Central memory CD8-positive, alpha-beta T cell (primary cell): Measurements from ENCODE around the gene SCEL.

Experiments
- ATAC-seq: fragments of 150-1000 bp; cut with Tn5 transposase; replicated peaks from 2 replicates; pipeline ENCODE4 v1.10.0; 2022; ENCODE audit warnings: mild to moderate bottlenecking, moderate FRiP score, moderate number of reproducible peaks; ENCODE audit not compliant: poor library complexity, severe bottlenecking; ENCODE audit errors: extremely low read depth
- DNase-seq, 2 donors: peaks; one replicate each; pipeline ENCODE4 v3.0.0; 2021; ENCODE audit warnings: low spot score in 2 of 2
- H3K27ac Mint-ChIP-seq: one replicate; pipeline ENCODE4 v1.8.0; 2022; ENCODE audit warnings: low read depth, mild to moderate bottlenecking, moderate library complexity, mixed read lengths
- H3K27me3 Mint-ChIP-seq: one replicate; pipeline ENCODE4 v1.8.0; 2022; ENCODE audit warnings: mixed read lengths
- H3K36me3 Mint-ChIP-seq: one replicate; pipeline ENCODE4 v1.8.0; 2022; ENCODE audit warnings: mild to moderate bottlenecking, moderate library complexity, mixed read lengths; ENCODE audit not compliant: insufficient read depth
- H3K4me1 Mint-ChIP-seq: one replicate; pipeline ENCODE4 v1.8.0; 2022; ENCODE audit warnings: mixed read lengths
- H3K4me3 Mint-ChIP-seq: one replicate; pipeline ENCODE4 v1.8.0; 2022; ENCODE audit warnings: mild to moderate bottlenecking, moderate library complexity, mixed read lengths
- H3K9me3 Mint-ChIP-seq: one replicate; pipeline ENCODE4 v1.8.0; 2022; ENCODE audit warnings: mixed read lengths

The SCEL gene

DNA sequence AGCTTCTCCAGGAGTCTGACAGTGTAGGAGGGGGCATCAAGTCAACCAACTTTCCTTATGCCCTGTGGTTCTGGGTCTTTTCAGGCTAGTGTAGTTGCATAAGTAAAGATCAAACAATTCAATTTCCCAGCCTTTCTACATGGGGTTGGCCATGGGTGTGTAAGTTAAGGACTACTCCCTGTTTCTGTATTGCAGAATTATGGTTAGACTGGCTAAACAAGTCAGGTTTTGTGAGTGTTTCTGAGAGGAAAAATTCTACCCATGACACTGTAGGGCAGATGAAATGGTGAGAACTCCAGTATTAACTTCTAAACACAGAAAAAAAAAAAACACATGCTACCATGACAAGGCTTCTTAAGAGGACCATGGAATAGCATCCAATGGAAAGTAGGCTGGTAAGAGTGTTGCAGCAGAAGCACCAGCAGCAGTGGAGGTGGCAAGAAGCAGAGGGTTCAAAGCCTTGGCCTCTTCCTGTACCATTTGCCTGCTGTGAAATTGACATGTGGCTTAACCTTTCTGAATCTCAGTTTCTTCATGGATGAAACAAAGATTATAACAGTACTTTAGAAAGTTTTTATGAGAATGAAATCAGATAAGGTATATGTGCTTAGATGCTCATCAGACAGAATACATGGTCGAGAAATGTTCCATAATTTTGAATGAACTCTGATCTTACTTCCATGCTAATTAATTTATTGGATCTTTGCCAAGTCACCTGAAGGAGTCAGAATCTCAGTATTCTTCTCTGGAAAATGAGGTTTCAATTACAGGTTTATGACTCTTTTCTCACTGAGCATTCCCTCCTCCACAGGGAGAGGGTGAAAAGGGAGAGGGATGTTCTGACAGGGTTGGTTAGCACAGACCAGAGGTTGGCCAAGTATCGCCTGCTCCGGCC is 11.4 kb upstream of the SCEL start:
- Mint-ChIP-seq H3K27ac (no peak overlapping the region), H3K27me3 (peaks cover 54% of the 10 kb centered on the region), H3K9me3 (no peaks in the 10 kb centered on the region), H3K36me3 (no peaks in the 10 kb centered on the region), H3K4me3 (no peak overlapping the region), H3K4me1 (no peaks in the 10 kb centered on the region)
- ATAC-seq, result no peak
- DNase-seq, result no peak

DNA sequence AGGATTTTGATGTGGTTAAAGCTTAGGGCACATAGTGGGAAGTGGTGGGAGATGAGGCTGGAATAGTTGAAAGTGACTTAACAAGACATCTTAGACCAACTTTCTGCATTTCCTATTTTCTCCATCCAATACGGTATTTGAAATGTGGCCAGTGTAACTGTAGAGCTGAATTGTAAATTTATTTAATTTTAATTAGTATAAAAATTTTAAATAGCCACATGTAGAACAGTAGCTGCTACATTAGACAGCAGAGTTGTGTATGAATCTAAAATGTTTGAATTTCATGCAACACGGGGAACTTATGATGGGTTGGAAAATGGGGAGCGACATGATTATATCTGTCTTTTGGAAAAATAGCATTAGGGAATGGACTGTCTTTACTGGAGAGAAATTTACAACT is 7.1 kb upstream of the SCEL start:
- Mint-ChIP-seq H3K36me3 (no peaks in the 10 kb centered on the region), H3K27me3 (peaks cover 50% of the 10 kb centered on the region), H3K9me3 (no peaks in the 10 kb centered on the region), H3K27ac (no peak overlapping the region), H3K4me3 (no peak overlapping the region), H3K4me1 (no peaks in the 10 kb centered on the region)
- ATAC-seq (no peak), DNase-seq (no peak)

DNA sequence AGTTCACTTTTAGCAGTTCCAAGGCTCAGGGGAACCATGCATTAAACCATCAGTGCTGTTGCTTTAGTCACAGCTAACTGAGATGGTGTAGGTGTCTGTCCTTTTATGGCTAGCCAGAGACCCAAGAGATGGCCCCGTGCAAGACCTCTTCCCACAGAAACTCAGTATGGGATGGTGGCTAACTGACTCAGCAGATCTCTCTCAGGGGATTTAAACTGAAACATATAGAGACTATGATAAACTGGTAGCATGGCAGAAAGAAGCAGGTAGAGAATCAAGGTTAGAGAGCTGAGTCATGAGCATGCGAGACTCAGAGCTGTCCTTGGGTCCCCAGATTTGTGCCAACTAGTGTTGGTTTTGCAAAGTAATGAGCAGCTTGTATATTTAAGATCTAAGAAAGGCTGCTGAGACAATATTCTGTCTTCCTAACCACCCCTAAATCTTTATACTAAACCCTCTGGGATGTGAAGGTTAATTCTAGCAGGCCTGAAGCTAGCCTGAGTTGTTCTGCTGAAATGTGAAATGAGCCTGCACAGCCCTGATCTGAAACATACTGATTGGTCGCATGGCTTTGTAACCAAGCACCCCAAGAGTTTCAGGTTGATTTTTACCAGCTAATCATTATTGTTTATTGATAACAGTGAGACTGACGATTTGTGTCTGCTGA is 6.5 kb upstream of the SCEL start:
- peaks cover 46% of the 10 kb centered on the region for H3K27me3 Mint-ChIP-seq
- DNase-seq (no peak), ATAC-seq (no peak)
- H3K4me3 Mint-ChIP-seq, result no peak overlapping the region
- H3K4me1 Mint-ChIP-seq, result no peaks in the 10 kb centered on the region
- H3K9me3 Mint-ChIP-seq, result no peaks in the 10 kb centered on the region
- H3K27ac Mint-ChIP-seq, result no peak overlapping the region
- no peaks in the 10 kb centered on the region for H3K36me3 Mint-ChIP-seq

DNA sequence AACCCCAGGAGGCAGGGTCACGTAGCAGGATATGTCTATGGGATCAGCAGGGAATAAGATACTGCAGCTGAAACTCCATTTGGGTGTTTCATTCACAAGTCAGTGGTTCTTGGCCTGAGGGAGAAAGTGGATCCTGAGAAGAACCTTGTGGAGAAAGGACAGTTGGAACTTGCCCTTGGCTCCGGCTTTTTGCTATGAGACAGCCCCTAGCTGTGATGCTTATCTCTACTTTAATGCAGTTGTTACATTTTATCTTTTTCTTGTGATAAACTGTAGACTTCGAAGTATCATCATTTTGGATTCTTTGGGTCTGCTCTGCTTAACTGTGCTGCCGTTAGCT is 6.0 kb upstream of the SCEL start:
- no peaks in the 10 kb centered on the region for H3K4me1 Mint-ChIP-seq
- H3K9me3 Mint-ChIP-seq, result no peaks in the 10 kb centered on the region
- H3K27ac Mint-ChIP-seq, result no peak overlapping the region
- no peaks in the 10 kb centered on the region for H3K36me3 Mint-ChIP-seq
- no peak overlapping the region for H3K4me3 Mint-ChIP-seq
- DNase-seq, result no peak
- no peak for ATAC-seq
- peaks cover 50% of the 10 kb centered on the region for H3K27me3 Mint-ChIP-seq

DNA sequence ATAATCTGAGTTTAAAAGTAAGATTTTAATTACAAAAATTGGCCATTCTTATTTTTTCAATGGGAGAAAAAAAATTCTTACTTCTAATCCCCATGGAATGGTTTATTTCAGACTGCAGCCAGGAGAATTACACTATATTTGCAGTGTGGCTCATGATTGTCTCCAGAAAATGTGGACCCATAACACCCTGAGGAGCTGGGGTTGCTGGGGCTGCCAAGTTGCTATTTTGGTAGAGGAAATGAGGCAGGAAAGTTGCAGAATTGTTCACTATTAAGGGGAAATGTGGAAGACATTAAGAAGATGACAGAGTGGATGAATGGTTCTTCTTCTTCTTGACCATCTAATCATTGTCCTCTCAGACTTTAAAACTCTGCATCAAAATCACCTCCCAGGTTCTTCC is 4.6 kb upstream of the SCEL start:
- Mint-ChIP-seq H3K27me3 (peaks cover 53% of the 10 kb centered on the region), H3K9me3 (no peaks in the 10 kb centered on the region), H3K4me3 (no peak overlapping the region), H3K36me3 (no peaks in the 10 kb centered on the region), H3K4me1 (no peaks in the 10 kb centered on the region), H3K27ac (no peak overlapping the region)
- DNase-seq (no peak), ATAC-seq (no peak)

DNA sequence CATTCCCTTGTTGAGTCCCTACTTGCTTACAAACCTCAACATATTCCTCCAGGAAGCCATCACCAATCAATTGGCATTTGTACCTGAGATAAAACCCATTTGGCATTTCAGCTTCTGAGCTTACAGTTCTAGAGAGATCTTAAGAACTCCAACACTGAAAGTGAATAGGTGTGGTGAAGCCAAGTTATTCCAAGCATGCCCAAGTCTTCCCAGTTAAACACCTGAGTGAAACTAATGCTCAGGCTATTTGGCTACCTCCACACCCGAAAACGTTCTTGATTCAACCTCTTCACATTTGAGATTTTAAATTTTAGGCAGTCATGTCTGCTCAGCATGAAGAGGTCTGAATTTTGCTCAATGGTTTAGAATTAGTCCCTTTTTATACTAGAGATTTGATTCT is 2.5 kb upstream of the SCEL start:
- DNase-seq (no peak), ATAC-seq (no peak)
- H3K27ac Mint-ChIP-seq, result no peak overlapping the region
- H3K27me3 Mint-ChIP-seq, result peaks cover 39% of the 10 kb centered on the region
- no peak overlapping the region for H3K4me3 Mint-ChIP-seq
- no peaks in the 10 kb centered on the region for H3K36me3 Mint-ChIP-seq
- no peaks in the 10 kb centered on the region for H3K4me1 Mint-ChIP-seq
- no peaks in the 10 kb centered on the region for H3K9me3 Mint-ChIP-seq

DNA sequence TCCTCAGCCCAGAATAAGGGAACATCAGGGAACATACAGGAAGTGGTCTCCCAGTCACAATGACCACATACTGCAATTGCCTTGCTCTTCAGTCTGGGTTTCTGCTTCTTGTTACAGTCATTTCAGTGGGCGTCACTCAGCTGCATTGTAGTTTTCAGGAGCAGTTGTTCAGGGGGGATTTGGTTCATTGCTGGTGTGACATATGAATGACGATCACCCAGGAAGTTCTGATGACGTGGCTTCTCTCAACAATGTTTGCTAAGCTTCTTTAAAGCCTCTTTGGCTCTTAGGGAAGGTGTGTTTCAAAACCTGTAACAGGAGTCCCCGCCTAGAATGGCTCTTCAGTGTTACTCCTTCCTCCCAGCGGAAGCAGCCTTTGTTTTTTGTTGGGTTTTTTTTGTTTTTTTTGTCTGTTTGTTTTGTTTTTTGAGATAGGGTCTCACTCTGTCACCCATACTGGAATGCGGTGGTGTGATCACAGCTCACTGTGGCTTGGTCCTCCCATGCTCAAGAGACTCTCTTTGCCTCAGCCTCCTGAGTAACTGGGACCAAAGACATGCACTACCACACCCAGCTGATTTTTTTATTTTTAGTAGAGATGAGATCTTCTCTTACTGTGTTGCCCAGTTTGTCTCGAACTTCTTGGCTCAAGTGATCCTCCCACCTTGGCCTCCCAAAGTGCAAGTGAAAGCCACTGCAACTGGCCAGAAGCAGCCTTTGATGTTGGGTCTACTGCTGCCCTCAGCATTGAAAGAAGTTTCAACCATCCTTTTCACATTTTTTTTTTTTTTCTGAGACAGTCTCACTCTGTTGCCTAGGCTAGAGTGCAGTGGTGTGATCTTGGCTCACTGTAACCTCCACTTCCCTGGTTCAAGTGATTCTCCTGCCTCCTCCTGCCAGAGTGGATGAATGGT is 1.4 kb upstream of the SCEL start:
- H3K27me3 Mint-ChIP-seq, result peaks cover 33% of the 10 kb centered on the region
- ATAC-seq (no peak), DNase-seq (no peak)
- no peak overlapping the region for H3K4me3 Mint-ChIP-seq
- H3K9me3 Mint-ChIP-seq, result no peaks in the 10 kb centered on the region
- H3K27ac Mint-ChIP-seq, result no peak overlapping the region
- no peaks in the 10 kb centered on the region for H3K36me3 Mint-ChIP-seq
- no peaks in the 10 kb centered on the region for H3K4me1 Mint-ChIP-seq

DNA sequence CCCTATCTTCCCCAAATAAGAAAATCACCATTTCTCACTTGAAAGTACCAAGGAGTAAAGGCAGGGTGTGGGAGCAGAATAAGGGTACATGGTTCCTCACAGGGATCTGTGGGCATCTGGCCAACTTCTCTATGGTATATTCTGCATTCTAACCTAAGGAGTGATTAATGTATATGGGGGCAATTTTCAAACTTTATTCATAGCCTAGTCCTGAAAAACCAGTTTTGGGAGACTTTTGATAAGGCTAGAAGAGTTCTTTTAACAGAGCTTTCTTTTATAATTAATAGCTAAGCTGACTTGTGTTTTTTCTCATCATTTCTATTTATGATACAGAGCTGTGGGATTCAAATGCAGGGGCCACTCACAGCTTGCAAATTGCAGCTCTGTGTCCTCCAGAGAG is 852 bp downstream of the SCEL start:
- Mint-ChIP-seq H3K9me3 (no peaks in the 10 kb centered on the region), H3K27me3 (peaks cover 37% of the 10 kb centered on the region), H3K36me3 (no peaks in the 10 kb centered on the region), H3K27ac (no peak overlapping the region), H3K4me1 (no peaks in the 10 kb centered on the region), H3K4me3 (no peak overlapping the region)
- ATAC-seq, result no peak
- no peak for DNase-seq

DNA sequence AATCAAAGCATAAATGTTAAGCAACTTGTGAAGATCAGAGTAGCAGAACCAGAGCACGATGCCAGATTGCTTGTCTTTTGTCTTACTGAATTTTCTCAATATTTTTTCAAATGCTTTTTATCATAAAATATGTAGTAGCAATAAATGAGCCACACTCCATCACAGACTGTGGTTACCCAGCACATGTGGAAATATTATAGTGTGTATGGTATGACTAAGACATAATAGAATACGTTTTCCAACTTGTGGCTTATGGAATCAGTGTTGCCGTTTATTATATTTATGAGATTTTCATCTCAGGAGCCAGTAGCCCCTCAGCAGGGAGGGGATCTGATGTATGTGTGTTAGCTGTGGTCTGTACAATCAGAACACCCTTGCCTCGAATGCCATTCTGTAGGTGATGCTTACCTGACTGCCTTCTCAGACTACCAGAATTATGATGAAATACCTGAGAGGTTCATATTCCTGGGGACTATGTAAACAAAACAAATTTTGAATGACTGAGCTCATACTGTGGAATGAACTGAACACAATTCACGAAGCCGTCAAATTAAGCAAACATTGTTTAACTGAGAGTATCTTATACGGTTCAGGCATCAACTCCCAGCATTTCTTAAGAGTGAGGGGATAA is 1.9 kb downstream of the SCEL start:
- Mint-ChIP-seq H3K9me3 (no peaks in the 10 kb centered on the region), H3K36me3 (no peaks in the 10 kb centered on the region), H3K4me3 (no peak overlapping the region), H3K4me1 (no peaks in the 10 kb centered on the region), H3K27me3 (peaks cover 37% of the 10 kb centered on the region), H3K27ac (no peak overlapping the region)
- DNase-seq (no peak), ATAC-seq (no peak)

DNA sequence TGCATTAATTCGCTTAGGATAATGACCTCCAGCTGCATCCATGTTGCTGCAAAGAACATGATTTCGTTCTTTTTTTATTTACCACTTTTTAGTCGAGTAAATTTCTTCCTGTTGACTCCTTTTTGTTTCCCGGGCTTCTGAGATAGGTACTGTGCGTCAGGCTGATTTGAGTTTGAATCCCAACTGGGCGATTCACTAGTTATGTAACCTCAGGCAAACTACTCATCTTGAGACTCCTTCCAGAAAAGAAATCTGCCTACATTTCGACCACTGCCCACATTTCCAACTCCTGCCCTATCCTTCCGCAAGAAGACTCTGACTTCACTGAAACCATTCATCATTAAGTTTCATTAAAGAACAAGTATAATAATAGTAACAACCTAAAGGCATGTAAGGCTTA is 8.2 kb downstream of the SCEL start:
- no peak for ATAC-seq
- peaks cover 29% of the 10 kb centered on the region for H3K27me3 Mint-ChIP-seq
- H3K36me3 Mint-ChIP-seq, result no peaks in the 10 kb centered on the region
- H3K27ac Mint-ChIP-seq, result no peak overlapping the region
- no peaks in the 10 kb centered on the region for H3K9me3 Mint-ChIP-seq
- H3K4me3 Mint-ChIP-seq, result no peak overlapping the region
- no peaks in the 10 kb centered on the region for H3K4me1 Mint-ChIP-seq
- no peak for DNase-seq

DNA sequence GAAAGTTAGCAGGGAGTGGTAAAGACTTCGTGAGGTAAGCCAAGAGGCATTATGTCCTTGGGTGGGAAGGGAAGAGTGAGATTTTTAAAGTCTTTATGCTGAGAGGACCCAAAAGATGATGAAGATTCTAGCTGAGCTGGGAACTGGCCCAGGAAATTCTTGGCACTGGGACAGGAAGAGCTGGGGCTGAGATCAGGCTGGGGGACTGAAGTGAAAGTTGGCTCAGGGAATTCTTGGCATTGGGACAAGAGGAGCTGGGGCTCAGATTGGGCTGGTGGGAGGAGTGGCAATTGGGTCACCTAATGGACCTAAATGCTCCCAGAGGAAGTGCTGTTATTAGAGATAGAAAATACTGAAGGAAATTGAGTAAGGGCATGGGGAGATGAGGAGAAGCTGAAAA is 8.8 kb downstream of the SCEL start:
- DNase-seq (no peak), ATAC-seq (no peak)
- no peak overlapping the region for H3K4me3 Mint-ChIP-seq
- H3K27ac Mint-ChIP-seq, result no peak overlapping the region
- H3K9me3 Mint-ChIP-seq, result no peaks in the 10 kb centered on the region
- H3K36me3 Mint-ChIP-seq, result no peaks in the 10 kb centered on the region
- H3K4me1 Mint-ChIP-seq, result no peaks in the 10 kb centered on the region
- H3K27me3 Mint-ChIP-seq, result peaks cover 36% of the 10 kb centered on the region

DNA sequence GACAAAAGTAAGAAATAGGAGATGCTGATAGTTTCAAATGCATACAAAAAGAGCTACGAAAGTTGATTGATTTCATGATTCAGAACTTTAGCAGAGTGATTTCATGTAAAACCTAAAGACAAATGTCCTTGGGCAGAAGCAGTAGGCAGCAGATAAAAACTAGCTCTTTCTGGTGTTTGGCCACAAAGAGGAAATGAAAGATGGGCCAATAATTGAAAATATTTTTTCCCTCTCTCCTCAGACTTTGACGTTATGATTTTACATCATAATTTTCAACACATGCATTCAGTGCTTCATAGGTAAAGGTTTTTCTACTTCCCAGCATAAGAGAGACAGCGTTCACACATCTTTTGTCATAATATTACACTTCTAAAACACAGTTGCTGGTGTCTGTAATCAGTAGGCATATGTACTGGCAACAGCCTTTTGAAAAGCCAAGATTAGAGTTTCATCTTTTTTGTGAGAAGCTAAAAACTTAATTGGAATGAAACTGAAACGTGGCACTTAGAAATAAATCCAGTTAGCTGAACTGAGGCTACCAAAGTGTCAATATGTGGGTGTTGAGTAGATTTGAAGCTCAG is 9.3 kb downstream of the SCEL start:
- Mint-ChIP-seq H3K36me3 (no peaks in the 10 kb centered on the region), H3K27me3 (peaks cover 40% of the 10 kb centered on the region), H3K9me3 (no peaks in the 10 kb centered on the region), H3K4me3 (no peak overlapping the region), H3K27ac (no peak overlapping the region), H3K4me1 (no peaks in the 10 kb centered on the region)
- no peak for DNase-seq
- ATAC-seq, result no peak
